Mesendoderm (in vitro differentiated cells): Measurements from ENCODE around the gene ISOC2.
"Not testable (repeated sequence)": the region's sequence is repeated elsewhere in the genome, so short reads cannot be mapped to it uniquely, and the experiment has no call there.

ENCODE experiments used
- DNase-seq: peaks from one replicate; pipeline ENCODE4 v3.0.0; 2013
- H2AK5ac ChIP-seq: 2 replicates; pipeline ENCODE4 v1.6.1; 2013; ENCODE audit warnings: low read length, inconsistent platforms
- H2BK120ac ChIP-seq: 2 replicates; pipeline ENCODE4 v1.6.1; 2013; ENCODE audit warnings: low read depth, mild to moderate bottlenecking, low read length, moderate library complexity, mixed read lengths
- H2BK15ac ChIP-seq: replicated peaks from 2 replicates; pipeline ENCODE4 v1.6.1; 2013; ENCODE audit warnings: low read depth, mild to moderate bottlenecking, moderate library complexity
- H2BK5ac ChIP-seq: 2 replicates; pipeline ENCODE4 v1.6.1; 2013; ENCODE audit warnings: low read length, inconsistent platforms
- H3K18ac ChIP-seq: 2 replicates; pipeline ENCODE4 v1.6.1; 2013; ENCODE audit warnings: mild to moderate bottlenecking, low read length, mixed read lengths
- H3K23ac ChIP-seq: one replicate; pipeline ENCODE4 v1.6.1; 2013; ENCODE audit warnings: low read length
- H3K27ac ChIP-seq: 2 replicates; pipeline ENCODE4 v1.5.1; 2013; ENCODE audit warnings: low read depth, mild to moderate bottlenecking, inconsistent platforms, low read length, moderate library complexity
- H3K27me3 ChIP-seq: 2 replicates; pipeline ENCODE4 v1.6.1; 2013; ENCODE audit warnings: low read length, control low read depth, mild to moderate bottlenecking, inconsistent platforms; ENCODE audit not compliant: insufficient read depth, poor library complexity
- H3K36me3 ChIP-seq: 2 replicates; pipeline ENCODE4 v1.6.1; 2013; ENCODE audit warnings: low read length, inconsistent platforms; ENCODE audit not compliant: control insufficient read depth, insufficient read depth
- H3K4ac ChIP-seq: one replicate; pipeline ENCODE4 v1.6.1; 2013; ENCODE audit warnings: low read depth, mild to moderate bottlenecking, low read length, moderate library complexity
- H3K4me1 ChIP-seq: 2 replicates; pipeline ENCODE4 v1.6.1; 2013; ENCODE audit warnings: low read depth, low read length, inconsistent platforms; ENCODE audit not compliant: control insufficient read depth
- H3K4me2 ChIP-seq: 2 replicates; pipeline ENCODE4 v1.6.1; 2013; ENCODE audit warnings: low read length
- H3K4me3 ChIP-seq: 2 replicates; pipeline ENCODE4 v1.5.1; 2013; ENCODE audit warnings: mild to moderate bottlenecking, low read length
- H3K56ac ChIP-seq: one replicate; pipeline ENCODE4 v1.6.1; 2013; ENCODE audit warnings: low read length
- H3K79me1 ChIP-seq: 2 replicates; pipeline ENCODE4 v1.6.1; 2013; ENCODE audit warnings: low read length, inconsistent platforms
- H3K79me2 ChIP-seq: 2 replicates; pipeline ENCODE4 v1.6.1; 2013; ENCODE audit warnings: mild to moderate bottlenecking, low read length; ENCODE audit not compliant: control insufficient read depth, insufficient read depth
- H3K9ac ChIP-seq: 2 replicates; pipeline ENCODE4 v1.6.1; 2013; ENCODE audit warnings: low read length, inconsistent platforms
- H4K5ac ChIP-seq: one replicate; pipeline ENCODE4 v1.6.1; 2013; ENCODE audit warnings: low read length
- H4K8ac ChIP-seq: one replicate; pipeline ENCODE4 v1.6.1; 2013; ENCODE audit warnings: low read depth, mild to moderate bottlenecking, control low read depth, low read length, moderate library complexity
- WGBS: extraction: QIAGEN DNeasy Blood & Tissue Kit; methylation state at CpG from one replicate; pipeline ENCODE4 v1.1.7; 2013; ENCODE audit warnings: low lambda C conversion rate, missing lambda C conversion rate; ENCODE audit not compliant: insufficient coverage; ENCODE audit errors: extremely low coverage; 5-methylcytosine and 5-hydroxymethylcytosine counted together

The ISOC2 gene

DNA sequence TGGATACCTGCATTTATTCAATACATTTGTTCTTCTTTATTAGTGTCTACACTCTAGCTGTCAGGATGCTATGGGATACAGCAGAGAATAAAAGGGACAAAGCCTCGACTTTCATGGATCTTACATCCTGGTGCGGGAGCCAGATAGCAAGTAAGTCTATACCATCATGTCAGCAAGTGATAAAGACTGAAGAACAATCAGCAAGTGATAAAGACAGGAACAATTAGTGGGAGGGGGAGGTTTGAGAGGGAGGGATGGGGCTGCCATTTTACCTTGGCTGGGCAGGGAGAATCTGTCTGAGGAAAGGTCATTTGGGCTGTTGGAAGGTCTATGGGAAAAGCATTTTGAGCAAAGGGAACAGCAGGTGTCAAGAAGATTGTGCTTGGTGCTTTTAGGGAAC is 51.3 kb downstream of the ISOC2 start:
- Histone ChIP-seq H3K4me2 (no peak overlapping the region), H2BK15ac (no peak overlapping the region), H2AK5ac (no peak overlapping the region), H3K79me1 (peaks cover 12% of the 10 kb centered on the region), H3K27me3 (no peaks in the 10 kb centered on the region), H4K8ac (no peak overlapping the region), H3K4ac (no peak overlapping the region), H2BK5ac (no peak overlapping the region), H3K4me3 (no peak overlapping the region), H2BK120ac (no peak overlapping the region), H3K18ac (no peak overlapping the region), H3K79me2 (peaks cover 21% of the 10 kb centered on the region), H3K4me1 (peaks cover 10% of the 10 kb centered on the region), H4K5ac (no peak overlapping the region), H3K27ac (no peak overlapping the region), H3K9ac (no peak overlapping the region), H3K56ac (no peak overlapping the region), H3K36me3 (peaks cover 8% of the 10 kb centered on the region), H3K23ac (no peak overlapping the region)
- no CpG with 5 or more reads among the region's 2 CpGs for WGBS
- no peak for DNase-seq

GRCh38 chr19:55409179-55409578 is 52.3 kb downstream of the ISOC2 start:
- not testable (repeated sequence) for H2BK15ac ChIP-seq, H2BK5ac ChIP-seq, H3K4me3 ChIP-seq, H3K56ac ChIP-seq, DNase-seq, H3K27me3 ChIP-seq, H4K5ac ChIP-seq, H3K27ac ChIP-seq, H2BK120ac ChIP-seq, H3K4me2 ChIP-seq, H4K8ac ChIP-seq, H3K36me3 ChIP-seq, H3K23ac ChIP-seq, H3K18ac ChIP-seq, H3K4ac ChIP-seq, H3K9ac ChIP-seq, H2AK5ac ChIP-seq
- Histone ChIP-seq H3K4me1 (peaks cover 10% of the 10 kb centered on the region), H3K79me1 (peaks cover 13% of the 10 kb centered on the region), H3K79me2 (peaks cover 24% of the 10 kb centered on the region)
- no CpG with 5 or more reads among the region's 8 CpGs for WGBS

DNA sequence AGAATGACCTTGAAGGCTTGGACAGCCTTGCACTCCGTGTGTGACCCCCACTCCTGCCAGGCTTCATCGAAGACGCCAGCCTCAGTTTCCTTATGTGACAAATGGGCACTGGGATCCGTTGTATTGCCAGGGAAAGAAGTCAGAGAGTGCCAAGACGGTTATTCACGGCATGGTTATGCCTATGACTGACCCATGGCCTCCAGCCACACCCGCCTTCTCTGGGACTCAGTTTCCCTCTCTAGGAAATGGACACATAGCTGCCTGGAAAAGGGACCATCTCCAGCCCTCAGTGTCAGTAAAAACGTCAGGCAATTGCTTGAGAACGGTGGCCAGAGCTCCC is 52.9 kb downstream of the ISOC2 start:
- peak overlapping the region; percentile 2 for H2BK5ac ChIP-seq
- peak overlapping the region; percentile 9 for H3K4me2 ChIP-seq
- no peak for DNase-seq
- no peak overlapping the region for H4K8ac ChIP-seq
- H2AK5ac ChIP-seq = peak overlapping the region; percentile 5
- peaks cover 10% of the 10 kb centered on the region for H3K4me1 ChIP-seq
- peaks cover 27% of the 10 kb centered on the region for H3K79me2 ChIP-seq
- peak overlapping the region; percentile 24 for H3K18ac ChIP-seq
- H4K5ac ChIP-seq = peak overlapping the region; percentile 84
- peaks cover 13% of the 10 kb centered on the region for H3K79me1 ChIP-seq
- H3K56ac ChIP-seq = peak overlapping the region; percentile 80
- H2BK120ac ChIP-seq = no peak overlapping the region
- peaks cover 9% of the 10 kb centered on the region for H3K36me3 ChIP-seq
- H3K4me3 ChIP-seq = no peak overlapping the region
- H3K9ac ChIP-seq = peak overlapping the region; percentile 48
- no peaks in the 10 kb centered on the region for H3K27me3 ChIP-seq
- H3K27ac ChIP-seq = peak overlapping the region; percentile 76
- H3K4ac ChIP-seq = peak overlapping the region; percentile 75
- no peak overlapping the region for H2BK15ac ChIP-seq
- WGBS = no CpG with 5 or more reads among the region's 9 CpGs
- H3K23ac ChIP-seq = no peak overlapping the region

- peak overlapping the region; percentile 5 for H2AK5ac ChIP-seq
- H3K4ac ChIP-seq = peak overlapping the region; percentile 75
- H3K18ac ChIP-seq = peak overlapping the region; percentile 43
- H3K56ac ChIP-seq = peak overlapping the region; percentile 97
- peak overlapping the region; percentile 95 for H2BK5ac ChIP-seq
- no peaks in the 10 kb centered on the region for H3K27me3 ChIP-seq
- no CpG with 5 or more reads among the region's 72 CpGs for WGBS
- peaks cover 9% of the 10 kb centered on the region for H3K36me3 ChIP-seq
- peak overlapping the region; percentile 69 for H3K9ac ChIP-seq
- H2BK120ac ChIP-seq = peak overlapping the region; percentile 52
- H3K27ac ChIP-seq = peak overlapping the region; percentile 98
- no peak overlapping the region for H4K8ac ChIP-seq
- H3K79me2 ChIP-seq = peaks cover 28% of the 10 kb centered on the region
- H3K4me3 ChIP-seq = no peak overlapping the region
- peak; percentile 100 for DNase-seq
- peak overlapping the region; percentile 38 for H3K4me2 ChIP-seq
- peaks cover 10% of the 10 kb centered on the region for H3K4me1 ChIP-seq
- no peak overlapping the region for H2BK15ac ChIP-seq
- H3K79me1 ChIP-seq = peaks cover 14% of the 10 kb centered on the region
- H3K23ac ChIP-seq = no peak overlapping the region
- H4K5ac ChIP-seq = peak overlapping the region; percentile 43
These were observed 53.5 kb downstream of the ISOC2 start for GRCh38 chr19:55407800-55408532.

GRCh38 chr19:55407550-55407799 is 54.0 kb downstream of the ISOC2 start, which contains the start of gene UBE2S:
Gene UBE2S (minus strand): TSS chr19:55407788. CDS start chr19:55407589, 199 bp downstream.
- Histone ChIP-seq H3K9ac (peak within 1 kb of the TSS; percentile 97), H2AK5ac (peak within 1 kb of the TSS; percentile 5), H3K18ac (peak within 1 kb of the TSS; percentile 98), H3K56ac (peak within 1 kb of the TSS; percentile 97), H4K5ac (peak within 1 kb of the TSS; percentile 84), H3K79me1 (peaks cover 19% of the 10 kb centered on the region), H3K4me3 (peak within 1 kb of the TSS; percentile 91), H3K23ac (peak within 1 kb of the TSS; percentile 91), H3K79me2 (peaks cover 28% of the 10 kb centered on the region), H3K4me1 (peaks cover 10% of the 10 kb centered on the region), H2BK5ac (peak within 1 kb of the TSS; percentile 95), H2BK120ac (peak within 1 kb of the TSS; percentile 52), H3K4me2 (peak within 1 kb of the TSS; percentile 38), H3K36me3 (peaks cover 13% of the 10 kb centered on the region), H3K4ac (peak within 1 kb of the TSS; percentile 85), H3K27ac (peak within 1 kb of the TSS; percentile 98)
- H3K27me3 ChIP-seq, H2BK15ac ChIP-seq, H4K8ac ChIP-seq, DNase-seq: not testable (repeated sequence)
- WGBS = no CpG with 5 or more reads among the region's 36 CpGs
